GM21619 (cell line): ENCODE results near the gene AUTS2.
A peak's percentile ranks its signal among the peaks of the same experiment; 100 is the strongest.

ENCODE experiments used
- ATAC-seq: cut with Tn5 transposase; IDR thresholded peaks from one replicate; pipeline ENCODE4 v1.9.1; 2021; ENCODE audit not compliant: unreplicated experiment

The AUTS2 gene

GRCh38 chr7:70736715-70737460 is 1138.6 kb downstream of the AUTS2 start:
- ATAC-seq = no peak

DNA sequence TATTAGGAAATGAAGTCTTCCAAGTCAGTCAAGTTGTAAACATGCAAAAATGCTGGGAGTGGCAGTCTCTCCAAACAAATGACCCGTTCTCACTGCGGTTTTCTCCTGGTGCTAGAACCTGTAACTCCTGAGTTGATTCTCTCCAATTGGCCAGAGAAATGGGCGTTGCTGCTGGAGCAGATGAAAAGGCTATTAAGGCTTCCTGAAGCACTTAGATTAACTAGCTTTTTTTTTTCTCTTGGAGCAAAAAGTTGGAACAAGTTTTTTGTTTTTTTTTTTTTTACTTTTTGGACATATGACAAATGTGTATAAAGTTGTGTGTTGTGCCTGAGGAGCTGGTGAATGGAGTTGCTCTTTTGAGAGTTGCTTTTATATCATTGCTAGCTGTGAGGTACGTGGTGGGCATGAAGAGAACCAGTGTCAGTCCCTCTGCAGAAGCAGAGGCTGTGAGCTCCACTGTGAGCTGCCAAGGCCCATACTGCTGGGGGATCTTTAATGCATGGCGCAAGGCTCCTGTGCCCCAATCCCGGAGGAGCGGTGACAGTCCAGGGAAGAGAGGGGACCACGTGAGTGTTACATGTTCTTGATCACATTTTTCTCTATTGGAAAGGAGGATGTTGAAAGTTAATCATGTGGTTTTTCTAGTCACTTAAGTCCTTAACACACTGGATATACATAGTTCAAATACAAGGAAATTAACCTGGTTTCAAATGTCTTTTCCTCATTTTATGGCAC is 1140.0 kb downstream of the AUTS2 start:
- ATAC-seq = no peak

GRCh38 chr7:70739646-70740210 is 1141.5 kb downstream of the AUTS2 start:
- no peak for ATAC-seq

GRCh38 chr7:70741666-70742065 is 1143.4 kb downstream of the AUTS2 start:
- no peak for ATAC-seq

GRCh38 chr7:70743531-70744325 is 1145.5 kb downstream of the AUTS2 start:
- ATAC-seq = no peak

- ATAC-seq = no peak
These were observed 1146.2 kb downstream of the AUTS2 start for GRCh38 chr7:70744492-70744891.

DNA sequence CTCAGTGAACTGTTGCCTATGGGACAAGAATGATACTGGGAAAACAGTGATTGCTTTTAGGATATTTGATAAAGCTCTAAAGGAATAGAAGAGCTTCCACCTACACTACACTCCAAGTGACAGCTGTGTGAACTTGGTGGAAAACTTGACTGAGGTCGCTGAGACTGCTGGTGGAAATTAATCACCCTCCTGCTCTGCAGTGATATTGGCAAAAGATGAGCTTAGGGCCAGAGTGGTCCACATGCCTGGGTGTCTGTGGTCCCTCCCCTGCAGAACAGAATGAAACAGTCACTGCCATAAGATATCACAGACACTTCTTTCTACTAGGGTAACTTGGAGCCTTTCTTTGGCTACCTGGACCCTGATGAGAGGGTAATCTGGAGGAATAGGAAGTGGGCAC is 1151.6 kb downstream of the AUTS2 start:
- ATAC-seq = no peak

DNA sequence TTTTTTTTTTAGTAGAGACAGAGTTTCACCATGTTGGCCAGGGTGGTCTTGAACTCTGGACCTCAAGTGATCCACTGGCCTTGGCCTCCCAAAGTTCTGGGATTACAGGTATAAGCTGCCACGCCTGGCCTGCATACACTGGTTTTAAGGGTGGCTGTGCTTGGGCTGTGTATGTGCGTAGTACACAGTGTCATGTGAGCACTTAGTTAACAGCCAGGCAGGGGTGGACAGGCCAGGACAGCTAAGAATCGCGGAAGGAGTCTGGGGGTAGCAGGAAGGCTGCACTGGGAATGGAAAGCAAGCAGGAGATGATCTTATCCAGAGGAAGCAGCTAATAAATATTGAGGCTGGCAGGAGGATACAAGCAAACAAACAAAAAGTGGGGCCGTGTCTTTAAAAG is 1153.6 kb downstream of the AUTS2 start:
- ATAC-seq = no peak

DNA sequence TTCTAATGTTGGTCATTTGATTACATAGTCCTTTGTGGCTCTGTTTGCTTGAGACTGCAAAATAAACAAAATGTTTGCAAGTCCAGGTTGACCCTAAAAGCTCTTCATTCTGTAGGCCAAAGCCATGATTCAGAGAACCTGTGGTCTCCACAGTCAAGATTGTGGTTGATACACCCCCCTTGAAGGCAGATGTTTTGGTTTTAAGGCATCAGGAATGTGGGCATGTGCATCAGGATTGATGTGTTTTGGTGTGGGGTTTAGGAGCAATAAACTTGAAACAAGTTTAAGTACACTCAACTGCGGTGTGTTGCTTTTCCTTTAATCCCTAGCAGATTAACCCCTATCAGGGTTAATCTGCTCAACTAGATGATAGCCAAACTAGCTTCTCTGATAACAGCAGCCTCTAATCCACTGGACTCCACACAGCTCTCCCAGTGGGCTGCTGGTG is 1154.5 kb downstream of the AUTS2 start:
- ATAC-seq = no peak

GRCh38 chr7:70756789-70757188 is 1158.5 kb downstream of the AUTS2 start:
- no peak for ATAC-seq

DNA sequence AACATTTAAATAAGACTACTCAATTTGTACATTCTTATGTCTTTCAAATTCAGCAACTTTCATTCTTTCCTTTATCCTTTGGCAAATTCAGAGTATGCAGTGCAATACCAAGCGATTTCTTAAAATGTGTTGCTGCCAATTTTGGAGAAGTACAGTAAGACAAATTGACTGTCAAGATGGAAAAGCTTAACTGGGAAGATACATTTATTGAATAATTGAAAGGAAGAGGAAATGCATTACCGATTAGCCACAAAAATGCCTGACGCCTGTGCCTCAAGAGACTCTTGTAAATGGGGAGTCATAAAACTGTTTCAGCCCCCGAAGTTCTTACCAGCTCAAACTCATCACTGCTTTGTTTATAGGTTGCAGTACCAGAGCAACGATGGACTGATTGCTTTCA is 1160.4 kb downstream of the AUTS2 start:
- ATAC-seq = no peak

- no peak for ATAC-seq
These were observed 1161.4 kb downstream of the AUTS2 start for GRCh38 chr7:70759674-70760073.

DNA sequence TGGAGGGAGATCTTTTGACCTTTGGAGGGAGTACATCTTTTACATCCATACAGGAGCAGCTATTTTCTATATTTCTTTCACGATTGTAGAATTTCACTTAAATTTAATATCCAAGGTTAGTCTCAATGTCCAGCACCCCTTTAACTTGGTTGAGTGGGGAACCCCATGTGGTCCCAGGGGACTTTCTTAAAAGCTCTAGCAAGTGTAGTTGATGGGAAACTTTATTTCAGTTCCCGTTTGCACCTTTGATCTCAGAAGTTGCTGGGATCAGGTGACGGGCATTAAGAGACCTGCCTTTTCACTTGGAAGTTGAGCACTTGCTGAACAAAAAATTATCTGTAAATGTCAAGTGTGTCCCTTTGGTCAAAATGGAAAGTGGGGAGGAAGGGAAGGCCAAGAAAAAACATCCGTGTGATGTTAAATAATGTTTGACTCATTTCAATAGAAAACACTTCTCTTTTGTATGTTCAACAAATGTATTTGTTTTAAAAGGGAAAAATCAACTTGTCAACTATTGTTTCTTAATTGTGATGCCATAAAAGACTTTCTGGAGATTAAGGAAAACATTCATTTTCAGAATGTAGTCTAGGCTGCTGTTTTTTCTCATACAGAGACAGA is 1163.5 kb downstream of the AUTS2 start:
- ATAC-seq = peak; percentile 30

GRCh38 chr7:70762696-70763095 is 1164.4 kb downstream of the AUTS2 start:
- no peak for ATAC-seq

DNA sequence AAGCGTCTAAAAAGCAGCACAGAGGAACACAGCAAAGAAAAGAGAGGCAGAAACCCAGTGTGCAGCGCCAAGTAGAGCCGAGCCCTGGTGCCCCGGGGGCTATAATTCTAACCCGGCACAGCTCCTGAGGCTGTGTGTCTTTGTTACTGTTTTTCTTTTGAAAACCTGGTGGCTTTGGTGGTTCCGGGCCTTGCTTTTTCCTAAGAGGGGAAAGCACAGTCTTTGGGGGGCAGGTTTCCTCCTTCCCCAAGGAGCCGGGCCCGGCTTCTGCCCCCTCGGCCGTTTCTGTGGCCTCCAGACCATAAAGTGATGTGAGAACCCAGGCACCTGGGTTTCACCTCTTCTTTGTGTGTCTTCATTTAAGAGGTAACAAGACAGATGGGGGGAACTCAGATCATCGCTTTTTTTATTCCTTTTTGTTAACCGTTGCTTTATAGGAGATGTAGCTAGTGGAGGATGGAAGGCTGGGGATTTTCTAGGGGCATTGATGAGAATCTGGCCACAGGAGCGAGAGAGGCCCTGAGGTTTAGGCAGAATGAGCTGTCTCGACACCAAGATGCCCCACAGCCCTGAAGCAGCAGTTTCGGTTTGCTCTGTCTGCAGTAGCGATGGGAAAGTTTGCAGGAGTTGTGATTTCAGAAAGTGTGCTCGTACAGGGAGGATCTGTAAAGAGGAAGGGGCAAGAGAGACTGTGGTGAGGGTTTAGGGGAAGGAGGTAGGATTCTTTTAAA is 1165.9 kb downstream of the AUTS2 start:
- peak; percentile 90 for ATAC-seq

DNA sequence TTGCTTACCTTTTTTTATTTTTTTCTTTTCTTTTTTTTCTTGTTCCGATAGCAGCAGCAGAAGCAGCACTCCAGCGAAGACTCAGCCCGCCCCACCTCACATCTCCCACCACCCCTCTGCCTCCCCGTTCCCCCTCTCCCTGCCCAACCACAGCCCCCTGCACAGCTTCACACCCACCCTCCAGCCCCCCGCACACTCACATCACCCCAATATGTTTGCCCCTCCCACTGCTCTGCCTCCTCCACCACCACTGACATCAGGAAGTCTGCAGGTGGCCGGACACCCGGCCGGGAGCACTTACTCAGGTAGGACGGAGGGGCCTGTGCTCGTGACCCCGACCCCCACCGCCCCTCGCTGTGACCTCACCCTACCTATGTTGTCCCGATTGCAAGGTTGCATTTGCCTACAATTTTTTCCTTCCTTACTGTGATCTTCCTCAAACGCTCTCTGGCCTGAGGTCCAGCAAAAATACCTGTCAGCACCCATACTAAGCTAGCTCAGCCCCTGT is 1166.5 kb downstream of the AUTS2 start:
- no peak for ATAC-seq

- no peak for ATAC-seq
These were observed 1167.4 kb downstream of the AUTS2 start for GRCh38 chr7:70765651-70766050.

GRCh38 chr7:70766109-70766508 is 1167.8 kb downstream of the AUTS2 start:
- no peak for ATAC-seq

DNA sequence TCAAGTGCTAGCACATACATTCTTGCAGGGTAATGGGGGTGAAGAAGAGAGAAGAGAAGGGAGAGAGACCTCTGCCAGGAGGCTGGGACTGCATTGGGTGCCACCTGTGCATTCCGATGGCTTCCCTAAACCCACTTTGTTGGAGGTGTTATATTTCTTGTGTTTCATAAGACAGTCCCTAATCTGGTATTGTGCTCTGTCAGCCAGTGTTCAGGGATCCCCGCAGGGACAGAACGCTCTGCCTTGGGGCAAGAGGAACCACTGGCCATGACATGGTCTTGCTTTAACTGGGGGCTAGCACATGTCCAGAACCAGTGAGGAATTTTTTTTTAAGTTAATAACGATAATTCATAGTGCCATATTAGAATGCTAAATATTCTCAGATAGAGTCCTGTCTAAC is 1168.4 kb downstream of the AUTS2 start:
- ATAC-seq = no peak

DNA sequence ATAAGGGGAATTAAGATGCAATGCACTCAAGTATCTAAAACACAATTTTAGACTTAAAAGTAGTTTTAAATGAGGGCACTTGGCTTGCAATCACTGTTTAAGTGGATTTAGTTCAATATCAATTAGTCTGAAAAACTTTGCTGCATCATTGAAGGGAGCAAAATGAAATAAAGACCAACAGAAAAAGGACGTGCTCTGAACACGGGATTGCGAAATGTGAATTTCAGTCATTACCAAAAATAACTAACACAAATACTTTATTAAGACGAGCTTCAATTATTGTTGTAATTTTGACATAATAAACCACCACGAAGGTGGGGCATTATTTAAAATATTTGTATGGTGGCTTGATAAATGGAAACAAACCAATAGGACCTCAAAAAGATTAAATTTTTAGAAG is 1171.9 kb downstream of the AUTS2 start:
- no peak for ATAC-seq
